ENCODE measurements around the gene SHISA5. TPM values are rescaled to one million over a fixed set of nuclear protein-coding genes. Genes with fewer than 3 reads are reported as not detected.
A peak's percentile ranks its signal among the peaks of the same experiment; 100 is the strongest.

The SHISA5 gene
- total RNA-seq, 1 donor from 2014 or later = 188 TPM

DNA sequence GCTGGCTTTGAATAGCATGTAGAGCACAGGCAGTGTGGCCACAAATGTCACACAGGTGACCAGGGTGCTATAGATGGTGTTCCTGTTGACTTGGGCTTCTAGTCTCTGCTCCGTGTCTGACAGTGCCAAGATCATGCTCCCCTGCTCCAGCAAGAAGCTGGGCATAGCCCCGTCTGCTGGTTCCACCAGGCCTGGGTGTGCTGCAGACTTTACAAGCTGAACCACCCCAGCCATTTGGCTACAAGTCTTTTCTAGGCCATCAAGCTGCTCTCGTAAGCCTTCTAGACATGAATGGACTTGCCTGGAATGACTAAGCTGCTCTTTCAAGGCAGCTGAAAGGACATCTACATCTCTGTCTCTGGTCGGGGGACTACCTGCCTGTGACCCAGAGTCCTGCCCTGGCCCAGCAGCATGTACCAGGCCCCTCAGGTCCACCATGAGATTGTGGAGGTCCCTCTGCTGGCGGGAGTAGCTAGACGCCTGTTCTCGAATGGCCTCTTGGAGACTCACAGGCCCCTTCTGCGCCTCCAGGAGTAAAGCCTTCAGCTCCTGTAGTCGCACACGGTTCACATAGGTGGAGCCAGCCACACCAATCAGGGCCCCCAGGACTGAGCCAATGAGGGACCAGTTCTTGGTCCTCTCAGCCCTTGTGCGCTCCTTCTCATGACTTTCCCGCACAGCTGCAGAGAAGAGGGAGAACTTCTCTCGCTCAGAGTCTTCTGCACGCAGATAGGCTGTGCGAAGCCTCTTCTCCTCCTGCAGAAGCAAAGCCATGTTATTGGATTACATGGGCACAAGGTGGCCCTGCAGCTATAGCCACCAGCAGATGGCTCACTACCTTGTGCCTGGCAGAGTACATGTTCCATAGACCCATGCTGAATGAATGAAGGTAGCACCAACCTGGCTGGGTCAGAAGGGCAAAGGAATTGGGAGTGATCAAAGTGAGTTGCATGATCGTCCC, 71.3 kb downstream of the SHISA5 start:
- Mint-ChIP-seq H3K9me3 (ENCODE audit: low read depth) (no peaks in the 10 kb centered on the region), H3K27me3 (ENCODE audit: low read depth) (no peaks in the 10 kb centered on the region), H3K4me1 (ENCODE audit: low read depth) (peaks cover 59% of the 10 kb centered on the region), H3K36me3 (ENCODE audit: low read depth) (peaks cover 3% of the 10 kb centered on the region), H3K27ac (ENCODE audit: unreplicated experiment) (peak overlapping the region; percentile 87), H3K4me3 (ENCODE audit: unreplicated experiment) (peak overlapping the region; percentile 67)
- TF ChIP-seq CTCF (IDR thresholded peaks at IDR 0.05) = peak; percentile 54
- DNase-seq (ENCODE audit: low spot score) = no peak

DNA sequence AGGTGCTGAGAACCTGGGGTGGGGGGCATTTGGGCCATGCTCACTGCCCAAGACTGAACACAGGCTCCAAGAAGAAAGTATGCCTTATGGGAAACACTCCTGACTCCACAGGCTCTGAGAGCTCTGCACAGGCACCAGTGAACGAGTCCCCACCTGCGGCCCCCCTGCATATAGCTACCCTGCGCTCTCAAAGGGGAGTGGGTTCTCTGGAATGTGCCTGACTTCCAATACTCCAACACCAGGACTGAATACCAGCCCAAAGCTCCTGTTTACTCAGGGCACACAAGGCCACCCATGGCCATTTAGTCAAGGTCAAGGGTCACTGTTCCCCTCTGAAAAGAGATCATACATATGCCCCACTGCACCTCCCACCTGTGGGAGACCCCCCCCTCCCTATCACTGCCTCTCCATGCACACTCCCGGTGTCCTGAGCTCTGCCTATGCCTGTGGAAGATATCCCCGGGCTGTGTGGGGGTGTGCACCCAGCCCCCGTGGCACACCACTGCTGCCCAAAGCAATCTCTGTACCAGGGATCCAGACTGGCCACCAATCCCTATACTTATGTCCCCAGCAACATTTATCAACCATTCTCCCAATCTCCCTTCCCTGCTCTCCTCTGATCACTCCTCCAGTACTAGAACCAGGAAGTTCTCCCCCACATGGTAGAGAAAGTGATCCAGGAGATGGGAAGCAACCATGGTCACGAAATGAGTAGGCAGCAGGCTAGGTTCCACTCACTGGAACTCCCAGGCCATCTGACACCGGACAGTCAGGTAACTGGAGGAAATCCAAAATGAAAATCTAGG, 72.5 kb downstream of the SHISA5 start:
- Mint-ChIP-seq H3K4me1 (ENCODE audit: low read depth) (peaks cover 72% of the 10 kb centered on the region), H3K27ac (ENCODE audit: unreplicated experiment) (peak overlapping the region; percentile 72)

GRCh38 chr3:48430708-48431101, 73.3 kb downstream of the SHISA5 start:
- no peak for DNase-seq (ENCODE audit: low spot score)
- H3K4me3 Mint-ChIP-seq (ENCODE audit: unreplicated experiment) = peak overlapping the region; percentile 74
- H3K27me3 Mint-ChIP-seq (ENCODE audit: low read depth) = no peaks in the 10 kb centered on the region
- H3K4me1 Mint-ChIP-seq (ENCODE audit: low read depth) = peaks cover 79% of the 10 kb centered on the region
- H3K36me3 Mint-ChIP-seq (ENCODE audit: low read depth) = peaks cover 3% of the 10 kb centered on the region
- no peaks in the 10 kb centered on the region for H3K9me3 Mint-ChIP-seq (ENCODE audit: low read depth)
- H3K27ac Mint-ChIP-seq (ENCODE audit: unreplicated experiment) = peak overlapping the region; percentile 41
- no peak for TF ChIP-seq CTCF (IDR thresholded peaks at IDR 0.05)

More for the DNA sequence above, 72.5 kb downstream of the SHISA5 start:
- no peak for TF ChIP-seq CTCF (IDR thresholded peaks at IDR 0.05)
- Mint-ChIP-seq H3K36me3 (ENCODE audit: low read depth) (peaks cover 3% of the 10 kb centered on the region), H3K4me3 (ENCODE audit: unreplicated experiment) (peak overlapping the region; percentile 74), H3K27me3 (ENCODE audit: low read depth) (no peaks in the 10 kb centered on the region), H3K9me3 (ENCODE audit: low read depth) (no peaks in the 10 kb centered on the region)
- DNase-seq (ENCODE audit: low spot score) = no peak

GRCh38 chr3:48429960-48430707, 73.8 kb downstream of the SHISA5 start, which contains the start of gene PLXNB1:
PLXNB1 (minus strand) TSS chr3:48430086; CDS start chr3:48424611, 5,475 bp downstream.
- no peak for TF ChIP-seq CTCF (IDR thresholded peaks at IDR 0.05)
- Mint-ChIP-seq H3K27me3 (ENCODE audit: low read depth) (no peaks in the 10 kb centered on the region), H3K27ac (ENCODE audit: unreplicated experiment) (peak within 1 kb of the TSS; percentile 81), H3K9me3 (ENCODE audit: low read depth) (no peaks in the 10 kb centered on the region), H3K4me1 (ENCODE audit: low read depth) (peaks cover 84% of the 10 kb centered on the region), H3K36me3 (ENCODE audit: low read depth) (peaks cover 3% of the 10 kb centered on the region), H3K4me3 (ENCODE audit: unreplicated experiment) (peak within 1 kb of the TSS; percentile 78)
- DNase-seq (ENCODE audit: low spot score) = no peak

Data from chondrocyte (in vitro differentiated cells).